Muscle of arm (tissue), 14 donors: ENCODE results near the gene ERAL1. TPM values are rescaled to one million over a fixed set of nuclear protein-coding genes. Genes with fewer than 3 reads are reported as not detected.
"Not testable (repeated sequence)": the region's sequence is repeated elsewhere in the genome, so short reads cannot be mapped to it uniquely, and the experiment has no call there.

Source experiments
- DNase-seq: peaks from one replicate; pipeline ENCODE4 v3.0.0-alpha.2; 2013
- long read RNA-seq, 11 donors: transcript quantifications; one replicate each; lab custom pipeline, GENCODE V29; 2026
- polyA plus RNA-seq, 12 donors: library from polyadenylated mRNA; unstranded; fragments of 120-200 nt; gene quantifications; one replicate each; pipeline ENCODE4 v1.2.1, GENCODE V29; 2013; ENCODE audit not compliant: insufficient read length in 12 of 12

The ERAL1 gene
- 100 to 1,000 TPM in 1 of 12 donors, 10 to 100 TPM in 10, not detected in 1; 40.2 to 105 (median 44.9) TPM for polyA plus RNA-seq
- long read RNA-seq, donor 1, transcript ERAL1-201 (10 exons, 1,925 nt) = major isoform, 16 of 28 reads
- long read RNA-seq, donor 1, partial matches to known transcripts = 12 of 28 reads
- long read RNA-seq, donor 1, other reads (novel, unspliced or antisense) = 0 of 28 reads
- long read RNA-seq, donor 2, transcript ERAL1-201 (10 exons, 1,925 nt) = major isoform, 17 of 20 reads
- long read RNA-seq, donor 2, partial matches to known transcripts = 0 of 20 reads
- long read RNA-seq, donor 2, other reads (novel, unspliced or antisense) = 0 of 20 reads
- long read RNA-seq, donor 3, transcript ERAL1-201 (10 exons, 1,925 nt) = major isoform, 6 of 7 reads
- long read RNA-seq, donor 3, partial matches to known transcripts = 0 of 7 reads
- long read RNA-seq, donor 3, other reads (novel, unspliced or antisense) = 0 of 7 reads
- long read RNA-seq, donor 4, partial matches to known transcripts = 0 of 4 reads
- long read RNA-seq, donor 4, other reads (novel, unspliced or antisense) = 0 of 4 reads
- long read RNA-seq, donor 5, transcript ERAL1-201 (10 exons, 1,925 nt) = major isoform, 18 of 49 reads
- long read RNA-seq, donor 5, partial matches to known transcripts = 0 of 49 reads
- long read RNA-seq, donor 5, other reads (novel, unspliced or antisense) = 29 of 49 reads
- long read RNA-seq, donor 6, transcript ERAL1-201 (10 exons, 1,925 nt) = major isoform, 8 of 21 reads
- long read RNA-seq, donor 6, partial matches to known transcripts = 13 of 21 reads
- long read RNA-seq, donor 6, other reads (novel, unspliced or antisense) = 0 of 21 reads
- long read RNA-seq, donor 7, partial matches to known transcripts = 0 of 2 reads
- long read RNA-seq, donor 7, other reads (novel, unspliced or antisense) = 0 of 2 reads
- long read RNA-seq, donor 8, transcript ERAL1-201 (10 exons, 1,925 nt) = major isoform, 13 of 24 reads
- long read RNA-seq, donor 8, partial matches to known transcripts = 10 of 24 reads
- long read RNA-seq, donor 8, other reads (novel, unspliced or antisense) = 0 of 24 reads
- long read RNA-seq, donor 9, transcript ERAL1-201 (10 exons, 1,925 nt) = major isoform, 5 of 8 reads
- long read RNA-seq, donor 9, partial matches to known transcripts = 0 of 8 reads
- long read RNA-seq, donor 9, other reads (novel, unspliced or antisense) = 0 of 8 reads
- long read RNA-seq, donor 10, transcript ERAL1-201 (10 exons, 1,925 nt) = major isoform, 12 of 28 reads
- long read RNA-seq, donor 10, partial matches to known transcripts = 15 of 28 reads
- long read RNA-seq, donor 10, other reads (novel, unspliced or antisense) = 0 of 28 reads
- long read RNA-seq, donor 11, transcript ERAL1-201 (10 exons, 1,925 nt) = major isoform, 10 of 18 reads
- long read RNA-seq, donor 11, partial matches to known transcripts = 7 of 18 reads
- long read RNA-seq, donor 11, other reads (novel, unspliced or antisense) = 0 of 18 reads

GRCh38 chr17:28854457-28855335, at the start of gene ERAL1:
Gene ERAL1 (plus strand): TSS chr17:28855016. CDS start chr17:28855035, 19 bp downstream.
- peak; percentile 91 for DNase-seq

DNA sequence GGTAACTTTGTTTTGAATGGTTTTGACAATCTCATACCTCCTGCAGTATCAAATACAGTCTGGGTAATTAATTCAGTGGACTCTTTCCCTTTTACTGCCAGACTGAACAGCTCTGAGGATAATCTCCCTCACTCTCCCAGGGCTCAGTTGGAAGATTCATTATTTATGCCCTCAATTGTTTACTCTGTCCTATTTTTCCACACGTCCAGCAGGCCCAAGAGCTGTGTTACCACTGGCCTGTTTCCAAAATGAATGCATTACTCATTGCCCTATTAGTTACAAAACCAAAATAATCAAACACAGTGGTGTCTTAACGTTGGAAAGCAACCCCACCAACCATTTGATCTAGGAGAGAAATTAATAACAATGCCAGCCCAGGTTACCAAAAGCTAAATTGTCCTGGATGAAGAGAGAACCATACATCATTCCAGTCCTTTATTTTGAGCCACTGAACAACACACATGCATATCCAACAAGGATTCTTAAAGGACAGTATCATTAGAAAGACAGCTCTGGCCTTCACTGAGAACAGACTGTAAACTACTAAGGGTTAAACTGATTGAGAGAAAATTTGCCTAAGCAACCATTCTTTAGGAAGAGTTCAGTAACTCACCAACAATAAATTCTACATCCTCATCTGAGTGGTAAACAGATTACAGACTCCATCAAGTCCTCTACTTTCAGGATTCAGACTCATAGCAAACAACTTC, 46.7 kb upstream of the ERAL1 start:
- DNase-seq = no peak

GRCh38 chr17:28810437-28810836, 44.4 kb upstream of the ERAL1 start:
- DNase-seq = no peak

GRCh38 chr17:28811651-28812090, 43.1 kb upstream of the ERAL1 start:
- peak; percentile 10 for DNase-seq

- DNase-seq = peak; percentile 96
Measured at GRCh38 chr17:28812091-28812747, 42.6 kb upstream of the ERAL1 start.

- DNase-seq = no peak
Measured at GRCh38 chr17:28812748-28813377, 42.0 kb upstream of the ERAL1 start.

GRCh38 chr17:28816540-28816939, 38.3 kb upstream of the ERAL1 start:
- no peak for DNase-seq

GRCh38 chr17:28818819-28819221, 36.0 kb upstream of the ERAL1 start:
- DNase-seq = no peak

GRCh38 chr17:28819582-28819981, 35.2 kb upstream of the ERAL1 start:
- no peak for DNase-seq

DNA sequence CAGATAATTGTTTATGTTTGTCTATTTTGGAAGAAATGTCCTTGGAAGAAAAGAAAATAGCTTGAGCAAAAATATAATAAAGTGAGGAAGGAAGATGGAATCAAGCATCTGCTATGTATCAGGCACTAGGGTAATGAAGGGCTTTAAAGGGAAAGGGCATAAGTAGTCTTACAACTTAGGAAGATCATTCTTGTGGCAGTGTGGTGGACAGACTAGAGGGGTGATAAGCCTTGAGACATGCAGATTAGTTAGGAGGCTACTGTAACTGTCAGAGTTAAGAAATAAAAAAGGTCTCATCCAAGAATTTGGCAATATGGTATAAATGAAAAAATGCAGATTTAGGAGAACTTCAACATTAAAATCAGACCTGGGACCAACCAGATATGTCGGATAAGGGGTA, 27.1 kb upstream of the ERAL1 start:
- no peak for DNase-seq

- DNase-seq = no peak
Measured at GRCh38 chr17:28828294-28829040, 26.3 kb upstream of the ERAL1 start.

GRCh38 chr17:28834420-28834819, 20.4 kb upstream of the ERAL1 start:
- DNase-seq = no peak

DNA sequence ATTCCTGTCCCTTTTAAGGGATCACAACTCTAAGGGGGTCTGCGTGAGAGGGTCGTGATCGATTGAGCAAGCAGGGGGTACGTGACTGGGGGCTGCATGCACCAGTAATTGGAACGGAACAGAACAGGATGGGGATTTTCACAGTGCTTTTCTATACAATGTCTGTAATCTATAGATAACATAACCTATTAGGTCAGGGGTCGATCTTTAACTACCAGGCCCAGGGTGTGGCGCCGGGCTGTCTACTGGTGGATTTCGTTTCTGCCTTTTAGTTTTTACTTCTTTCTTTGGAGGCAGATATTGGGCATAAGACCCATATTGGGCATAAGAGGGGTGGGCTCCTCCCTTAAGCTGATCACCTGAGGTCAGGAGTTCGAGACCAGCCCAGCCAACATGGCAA, 18.3 kb upstream of the ERAL1 start:
- not testable (repeated sequence) for DNase-seq

DNA sequence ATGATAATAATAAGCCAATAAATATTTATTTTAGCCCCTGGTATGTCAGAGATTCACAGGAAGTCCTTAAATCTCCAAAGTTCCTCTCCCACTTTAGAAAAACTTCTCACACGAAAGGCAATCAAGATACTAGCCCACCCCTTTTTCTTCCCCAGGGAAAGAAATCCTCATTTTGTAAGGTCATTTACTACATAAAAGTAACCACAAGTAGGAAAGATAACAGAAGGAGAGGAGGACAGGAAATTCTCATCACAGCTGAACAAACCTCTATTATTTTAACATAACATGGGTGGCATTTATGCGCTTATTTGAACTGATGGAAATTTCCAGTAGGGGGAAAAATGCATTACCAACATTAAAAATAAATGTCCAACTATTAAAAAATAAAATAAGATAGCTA, 15.6 kb upstream of the ERAL1 start:
- no peak for DNase-seq

DNA sequence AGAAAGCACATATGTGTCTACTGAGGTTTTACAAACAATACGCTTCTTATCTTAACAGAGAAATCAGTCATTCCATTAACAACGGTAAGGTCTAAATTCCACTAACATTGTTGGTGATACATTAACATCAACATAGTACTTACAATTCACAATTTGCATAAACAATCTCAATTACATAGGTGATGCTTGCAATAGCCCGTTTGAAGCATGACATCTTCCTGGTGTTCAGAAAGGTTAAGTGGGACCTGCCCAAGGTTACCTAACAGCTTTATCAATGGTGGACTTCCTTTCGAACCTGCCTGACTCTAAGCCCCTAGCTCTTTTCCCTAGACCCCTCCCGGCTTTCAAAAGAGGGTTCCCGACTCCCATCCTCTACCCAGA, 12.9 kb upstream of the ERAL1 start:
- DNase-seq = no peak

GRCh38 chr17:28842282-28843012, 12.4 kb upstream of the ERAL1 start, which contains the start of gene FAM222B:
Gene FAM222B (minus strand): TSS chr17:28842790. CDS start chr17:28766667, 76,123 bp downstream.
- peak; percentile 86 for DNase-seq

DNA sequence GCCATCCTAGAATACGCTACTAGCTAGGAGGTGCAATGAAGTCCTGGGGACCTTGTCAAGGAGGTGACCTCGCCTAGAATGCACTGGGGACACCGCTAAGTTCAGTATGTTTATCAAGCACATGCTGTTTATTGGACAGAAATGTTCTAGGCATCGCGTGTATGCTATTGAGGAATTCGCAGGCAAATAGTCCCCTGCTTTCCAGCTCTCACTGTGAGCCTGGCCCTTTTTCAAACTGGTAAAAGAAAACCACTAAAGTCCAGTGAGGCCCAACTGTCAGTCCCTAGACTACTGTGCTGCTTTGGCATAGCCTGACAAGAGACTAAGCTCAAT, 11.0 kb upstream of the ERAL1 start:
- no peak for DNase-seq
